Coronary artery (tissue), 2 donors: ENCODE results near the gene CHMP6.

Experiments used
- DNase-seq: peaks from one replicate; pipeline ENCODE4 v3.0.0-alpha.2; 2017; ENCODE audit warnings: low spot score
- H3K27ac ChIP-seq, 2 donors: fragments of 200-600 bp; sonication (generic); one replicate each; pipeline ENCODE4 v1.5.1; 2016 to 2019
- H3K4me3 ChIP-seq: fragments of 200-600 bp; sonication (generic); 2 replicates; pipeline ENCODE4 v1.5.1; 2016; ENCODE audit warnings: mild to moderate bottlenecking, moderate library complexity
- CTCF ChIP-seq: fragments of 200-600 bp; sonication (generic); IDR thresholded peaks from one replicate; pipeline ENCODE4 v1.5.1; 2019; ENCODE audit warnings: antibody characterized with exemption

The CHMP6 gene

GRCh38 chr17:81018044-81018802 lies 26.6 kb downstream of the CHMP6 start:
- no peak for TF ChIP-seq CTCF
- Histone ChIP-seq H3K27ac (peak overlapping the region in 1 of 2 donors; percentile 57), H3K4me3 (peak overlapping the region; percentile 65)
- DNase-seq, result peak; percentile 69

DNA sequence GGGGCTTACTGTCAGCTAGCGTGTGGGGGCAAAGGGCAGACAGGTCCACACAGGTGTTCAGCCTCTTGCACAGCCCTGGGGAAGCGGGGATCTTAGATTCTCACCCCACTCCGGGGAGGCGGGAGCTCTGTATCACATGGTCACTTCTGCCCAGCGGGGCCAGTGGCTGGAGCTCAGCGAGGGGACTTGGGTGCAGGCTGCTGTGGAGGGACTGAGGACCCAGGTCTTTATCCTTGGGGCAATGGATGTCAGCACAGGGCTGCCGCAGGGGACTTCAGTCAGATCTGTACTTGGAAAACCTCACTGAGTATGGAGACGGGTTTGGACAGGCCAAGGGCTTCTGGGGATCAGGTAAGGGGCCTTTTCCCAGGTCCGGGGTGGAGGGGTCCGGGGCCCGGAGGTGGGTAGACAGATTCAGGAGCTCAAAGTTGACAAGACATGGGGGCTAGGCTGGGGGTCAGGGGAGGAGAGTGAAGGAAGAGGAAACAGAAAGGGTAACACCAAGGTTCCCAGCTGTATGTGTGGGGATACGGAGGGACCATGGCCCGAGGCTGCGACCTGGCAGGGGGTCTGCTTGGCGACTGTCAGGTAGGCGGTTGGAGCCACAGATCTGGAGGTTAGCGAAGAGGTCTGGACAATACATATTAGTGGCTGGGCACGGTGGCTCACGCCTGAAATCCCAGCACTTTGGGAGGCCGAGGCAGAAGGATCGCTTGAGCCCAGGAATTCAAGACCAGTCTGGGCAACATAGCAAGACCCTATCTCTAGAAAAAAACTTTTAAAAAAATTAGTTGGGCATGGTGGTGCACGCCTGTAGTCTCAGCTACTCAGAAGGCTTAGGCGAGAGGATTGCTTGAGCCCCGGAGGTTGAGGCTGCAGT lies 28.2 kb downstream of the CHMP6 start:
- DNase-seq, result peak; percentile 66
- no peak overlapping the region for H3K27ac ChIP-seq

DNA sequence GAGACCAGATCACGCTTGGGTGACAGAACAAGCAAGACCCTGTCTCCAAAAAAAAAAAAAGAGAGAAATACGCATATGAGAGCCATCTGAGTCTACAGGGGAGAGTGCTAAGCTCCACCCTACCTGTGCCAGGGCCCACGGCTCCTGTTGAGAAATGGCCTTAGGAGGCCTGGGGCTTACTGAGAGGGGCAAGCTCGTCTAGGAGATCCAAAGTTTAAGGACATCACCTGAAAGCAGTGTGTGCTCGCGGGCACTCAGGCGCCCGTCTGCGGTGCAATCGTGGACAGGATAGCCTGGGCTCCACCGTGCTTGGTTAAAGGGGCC lies 28.8 kb downstream of the CHMP6 start:
- TF ChIP-seq CTCF, result no peak
- no peak for DNase-seq
- Histone ChIP-seq H3K4me3 (no peak overlapping the region), H3K27ac (no peak overlapping the region)

More for the DNA sequence above, 28.2 kb downstream of the CHMP6 start:
- no peak overlapping the region for H3K4me3 ChIP-seq
- TF ChIP-seq CTCF, result no peak

DNA sequence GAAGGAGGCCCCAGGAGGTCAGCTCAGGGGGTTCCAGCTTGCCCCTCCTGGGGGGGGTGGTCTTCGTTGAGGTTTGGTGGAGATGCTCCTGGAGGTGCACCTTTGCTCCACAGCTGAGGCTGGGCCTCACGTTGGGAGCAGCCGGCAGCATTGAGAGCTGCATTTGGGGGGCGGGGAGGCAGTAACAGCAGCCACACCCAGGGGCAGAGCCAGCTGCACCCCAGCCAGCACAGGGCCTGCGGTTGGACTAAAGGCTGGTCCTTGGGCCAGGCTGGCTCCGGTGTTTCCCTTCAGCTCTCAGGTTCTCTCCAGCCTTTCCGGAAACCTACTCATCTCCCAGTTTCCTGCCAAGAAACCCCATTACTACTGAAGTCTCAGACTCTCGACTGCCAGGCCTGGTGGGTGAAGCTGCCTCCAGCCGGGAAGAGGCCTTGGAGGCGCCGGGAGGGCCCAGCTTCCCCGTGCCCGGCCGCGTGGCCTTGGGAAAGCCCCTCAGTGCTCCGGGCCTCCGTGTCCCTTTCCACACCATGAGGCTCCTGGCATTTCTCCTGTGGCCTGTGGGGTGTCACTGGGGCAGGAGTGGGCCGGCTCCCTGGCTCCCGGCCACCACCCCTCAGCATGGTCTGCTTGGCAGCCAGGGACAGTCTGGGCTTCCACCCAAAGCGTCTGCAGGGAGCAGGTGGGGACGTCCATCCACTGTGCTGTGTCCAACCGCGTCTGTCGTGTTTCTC lies 29.3 kb downstream of the CHMP6 start:
- H3K4me3 ChIP-seq, result no peak overlapping the region
- TF ChIP-seq CTCF, result no peak
- DNase-seq, result peak; percentile 77
- peak overlapping the region in 1 of 2 donors; percentile 29 for H3K27ac ChIP-seq

DNA sequence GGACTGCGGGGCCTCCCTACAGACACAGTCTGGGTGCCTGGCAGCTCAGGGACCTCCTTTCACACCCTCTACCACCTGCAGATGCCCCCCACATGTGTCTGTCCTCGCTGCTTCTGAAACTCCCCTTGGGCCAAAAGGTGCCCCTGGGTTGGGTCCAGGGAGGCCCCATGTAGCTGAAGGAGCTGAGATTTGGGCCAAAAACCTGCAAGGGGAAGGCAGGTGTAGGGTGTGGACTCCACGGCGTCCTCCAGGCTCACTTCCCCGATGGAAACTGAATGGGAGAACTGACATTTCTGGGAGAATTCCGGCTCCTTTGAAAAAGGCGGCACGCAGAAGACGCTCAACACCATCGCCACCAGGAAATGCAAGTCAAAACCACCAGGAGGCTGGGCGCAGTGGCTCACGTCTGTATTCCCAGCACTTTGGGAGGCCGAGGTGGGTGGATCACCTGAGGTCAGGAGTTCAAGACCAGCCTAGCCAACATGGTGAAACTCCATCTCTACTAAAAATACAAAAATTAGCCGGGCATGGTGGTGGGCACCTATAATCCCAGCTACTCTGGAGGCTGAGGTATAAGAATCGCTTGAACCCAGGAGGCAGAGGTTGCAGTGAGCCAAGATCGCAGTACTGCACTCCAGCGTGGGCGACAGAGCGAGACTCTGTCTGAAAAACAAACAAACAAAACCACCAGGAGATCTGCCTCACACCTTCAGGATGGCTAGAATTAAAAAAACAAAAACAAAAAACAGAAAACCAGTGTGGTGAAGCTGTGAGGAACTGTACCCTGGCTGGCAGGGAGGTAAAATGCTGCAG lies 30.1 kb downstream of the CHMP6 start:
- no peak for TF ChIP-seq CTCF
- H3K4me3 ChIP-seq, result no peak overlapping the region
- no peak for DNase-seq
- H3K27ac ChIP-seq, result peak overlapping the region in 1 of 2 donors; percentile 29

- DNase-seq, result no peak
- Histone ChIP-seq H3K4me3 (no peak overlapping the region), H3K27ac (no peak overlapping the region)
- no peak for TF ChIP-seq CTCF
Measured at GRCh38 chr17:81022344-81022676, 30.7 kb downstream of the CHMP6 start.
